Fibroblast of upper back skin (primary cell): ENCODE results near the gene IL20RB.
"Not testable (repeated sequence)": the region's sequence is repeated elsewhere in the genome, so short reads cannot be mapped to it uniquely, and the experiment has no call there.

Experiments used
- DNase-seq: peaks from one replicate; pipeline ENCODE4 v3.0.0-alpha.2; 2013

IL20RB gene

DNA sequence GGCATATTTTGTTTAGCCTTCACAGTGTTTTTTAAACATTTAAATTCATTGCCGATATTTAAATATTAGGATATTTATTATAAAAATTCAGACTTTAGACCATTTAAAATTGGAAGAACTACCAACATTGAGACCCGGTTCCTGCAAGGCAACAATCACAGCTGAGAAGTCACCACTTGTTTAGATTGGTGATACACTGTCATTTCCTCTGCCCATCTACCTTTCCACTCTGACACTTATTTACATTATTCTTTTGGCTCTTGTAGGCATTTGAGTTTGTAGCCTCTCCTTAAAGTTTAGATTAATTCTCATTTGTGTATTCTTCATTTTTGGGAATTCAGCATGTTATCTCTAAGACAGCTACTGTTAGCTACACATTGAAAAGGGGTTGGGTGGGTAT, 10.3 kb upstream of the IL20RB start:
- no peak for DNase-seq

DNA sequence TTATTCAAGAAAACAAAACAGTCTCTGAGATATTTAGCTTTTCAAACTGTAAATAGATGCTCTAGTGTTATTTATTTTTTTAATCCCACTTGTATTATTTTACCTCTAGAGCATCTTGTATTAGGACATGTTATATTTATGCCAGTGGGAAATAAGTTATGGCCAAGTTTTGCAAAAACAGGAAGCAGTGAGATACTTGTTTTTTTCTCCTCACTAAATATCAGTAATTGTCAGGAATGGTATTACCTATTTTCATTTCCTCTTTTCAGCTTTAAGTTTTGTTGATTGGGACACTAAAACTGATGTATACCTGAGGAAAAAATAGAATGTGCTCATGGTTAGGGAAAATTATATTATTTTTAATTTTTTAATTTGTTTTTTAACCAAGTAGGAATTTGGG, 8.6 kb upstream of the IL20RB start:
- DNase-seq, result no peak

DNA sequence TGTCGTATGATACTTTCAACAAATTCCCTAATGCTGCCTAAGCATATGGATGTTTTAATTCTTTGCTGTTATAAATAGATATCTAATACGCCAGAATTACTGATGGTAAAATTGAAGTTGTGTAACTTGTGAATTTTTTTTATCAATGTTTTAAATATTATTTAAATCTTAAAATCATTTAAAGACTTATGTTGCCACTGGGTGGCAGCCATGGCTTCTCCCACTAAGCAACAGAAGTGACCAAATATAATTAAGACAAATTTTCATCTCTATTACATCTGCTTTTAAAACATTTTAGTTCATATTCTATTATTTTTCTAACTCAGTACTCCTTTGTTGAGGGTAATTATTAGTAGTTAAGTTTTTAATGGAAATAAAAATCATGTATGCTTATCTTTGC, 8.1 kb upstream of the IL20RB start:
- DNase-seq, result no peak

DNA sequence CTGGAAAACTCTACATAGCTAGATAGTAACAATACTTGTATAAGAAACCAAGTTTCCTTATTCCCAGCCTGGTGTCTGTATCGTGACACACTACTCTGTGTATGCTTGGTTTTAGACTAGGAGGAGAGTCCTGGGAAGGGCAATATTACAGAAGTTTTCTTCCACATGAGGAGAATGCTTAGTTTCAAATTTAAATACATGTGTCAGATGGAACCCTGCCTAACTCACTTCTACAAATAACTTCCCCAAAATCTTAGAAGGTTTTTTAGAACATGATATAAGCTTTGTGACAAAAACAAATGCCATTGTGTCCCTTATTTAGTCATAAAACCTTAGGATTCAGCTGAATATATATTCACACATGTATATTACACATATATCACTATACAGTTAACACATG, 7.2 kb upstream of the IL20RB start:
- no peak for DNase-seq

DNA sequence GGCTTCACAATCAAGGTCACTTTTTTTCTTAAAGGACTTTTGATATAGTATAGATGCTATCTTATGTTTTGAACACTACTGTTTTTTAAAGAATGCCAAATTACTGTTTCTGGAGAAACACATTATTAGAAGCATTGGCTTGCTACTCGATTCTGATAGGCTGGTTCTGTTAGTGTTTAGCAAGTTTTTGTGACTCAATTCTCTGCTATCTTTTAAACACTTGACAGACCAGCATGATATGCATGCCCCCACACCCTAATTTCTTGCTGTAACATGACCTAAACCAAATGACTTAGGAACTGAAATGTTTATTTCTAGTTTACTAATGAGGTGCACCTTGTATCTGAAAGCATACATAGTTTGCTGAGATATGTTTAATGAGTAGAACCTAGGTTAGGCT, 5.5 kb upstream of the IL20RB start:
- DNase-seq, result no peak

DNA sequence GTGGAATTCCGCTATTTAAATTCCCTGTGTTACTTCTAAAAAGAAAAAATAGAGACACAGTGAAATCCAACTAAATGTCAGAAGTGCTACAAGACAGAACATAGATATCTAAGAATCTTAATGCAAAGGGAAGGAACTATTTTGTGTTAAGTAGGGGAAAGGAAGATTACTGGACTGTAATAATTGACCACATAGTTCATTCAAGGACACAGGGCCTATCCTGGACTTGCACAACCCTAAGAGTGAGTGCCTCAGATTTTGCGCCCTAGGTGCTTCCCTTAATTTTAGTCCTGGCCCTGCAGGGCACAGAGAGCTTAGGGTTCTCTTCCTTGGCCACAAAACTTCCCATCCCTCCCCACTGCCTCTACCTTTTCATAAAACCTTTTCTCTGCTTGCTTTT, 3.5 kb upstream of the IL20RB start:
- DNase-seq, result no peak

DNA sequence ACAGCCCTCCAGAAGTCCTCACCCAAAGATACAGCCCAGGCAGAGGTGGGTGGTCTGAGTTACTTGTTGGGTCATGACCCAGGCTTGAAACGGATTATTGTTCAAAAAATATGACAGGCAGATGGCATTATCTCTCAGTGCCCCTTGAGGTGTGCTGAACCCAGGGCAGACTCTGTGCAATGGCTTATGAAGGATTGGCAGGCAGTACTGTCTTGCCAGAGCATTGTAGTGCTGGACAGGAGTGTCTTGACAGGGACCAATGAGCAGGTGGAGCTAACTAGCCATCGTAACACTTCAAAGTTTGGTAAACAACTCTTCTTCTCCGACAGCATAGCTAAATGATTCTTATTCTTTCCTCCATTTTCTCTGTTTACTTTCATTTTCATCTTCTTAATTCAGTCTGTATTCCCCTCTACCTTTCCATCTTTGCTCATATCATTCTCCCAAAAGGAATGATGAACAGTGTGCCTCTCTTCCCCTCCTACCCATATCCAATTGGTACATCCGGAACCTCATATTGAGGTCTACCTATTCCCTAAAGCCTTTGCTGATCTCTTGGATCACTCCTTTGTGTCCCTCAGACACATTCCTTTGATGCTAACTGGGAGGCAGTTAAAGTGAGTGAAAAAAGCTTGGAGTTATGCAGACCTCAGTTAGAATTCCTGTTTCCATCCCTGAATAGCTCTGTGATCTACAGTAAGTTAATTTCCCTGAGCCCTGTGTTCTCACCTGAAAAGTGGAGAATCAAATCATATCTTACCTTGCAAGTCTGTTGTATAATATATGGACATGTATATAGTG, 2.6 kb upstream of the IL20RB start:
- DNase-seq, result peak; percentile 19

DNA sequence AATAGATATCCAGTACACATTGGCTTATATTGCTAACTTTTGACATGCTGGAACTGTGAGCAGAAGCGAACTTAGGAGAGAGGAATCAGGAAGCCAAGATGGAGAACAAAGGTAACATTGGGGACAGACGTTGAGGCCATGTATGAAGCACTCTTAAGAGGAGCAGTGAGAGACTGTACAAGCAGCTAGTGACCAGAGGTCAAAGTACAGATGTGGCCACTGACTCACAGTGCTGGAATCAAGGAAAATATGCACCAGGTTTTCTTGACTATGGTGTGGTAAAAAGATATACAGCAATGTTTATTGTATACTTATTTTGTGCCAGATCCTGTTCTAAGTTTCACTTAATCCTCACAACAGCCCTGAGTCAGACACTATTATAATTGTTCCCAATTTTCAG, 2.0 kb upstream of the IL20RB start:
- DNase-seq, result peak; percentile 83

DNA sequence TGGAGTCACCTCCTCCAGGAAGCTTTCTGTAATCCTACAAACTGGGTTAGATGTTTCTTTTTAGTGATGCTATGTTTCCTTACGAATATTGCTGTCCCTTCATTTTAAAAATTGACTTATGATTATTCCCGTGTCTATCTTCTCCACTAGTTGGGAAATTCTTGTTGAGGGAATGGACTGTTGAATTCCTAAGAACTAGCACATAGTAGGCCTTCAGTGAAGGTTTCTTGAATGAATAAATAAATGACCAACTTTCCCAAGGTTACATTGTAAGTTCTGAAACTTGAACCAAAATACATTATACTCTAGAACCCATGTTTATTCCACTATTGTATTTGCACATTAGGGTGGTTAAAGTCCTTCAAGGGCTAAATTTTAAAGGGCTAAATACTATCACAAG, 812 bp upstream of the IL20RB start:
- DNase-seq, result no peak

DNA sequence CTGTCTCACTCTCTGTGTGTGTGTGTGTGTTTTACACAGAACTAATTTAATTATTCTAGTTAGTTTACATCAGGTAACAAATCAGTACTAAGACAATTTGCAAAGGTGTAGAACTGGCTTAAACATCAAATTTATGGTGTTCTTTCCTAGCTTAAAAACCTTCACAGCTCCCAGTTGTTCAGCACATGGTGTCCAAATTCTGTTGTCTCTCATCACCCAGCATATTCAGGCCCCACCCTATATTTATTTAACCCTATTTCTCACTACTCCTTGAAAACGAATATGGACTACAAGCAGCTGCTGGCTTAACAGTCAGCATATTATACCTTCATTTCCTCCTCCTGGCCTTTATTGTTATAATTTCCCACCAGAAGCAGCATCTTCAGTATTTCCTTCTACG, 1.2 kb downstream of the IL20RB start:
- DNase-seq, result no peak

DNA sequence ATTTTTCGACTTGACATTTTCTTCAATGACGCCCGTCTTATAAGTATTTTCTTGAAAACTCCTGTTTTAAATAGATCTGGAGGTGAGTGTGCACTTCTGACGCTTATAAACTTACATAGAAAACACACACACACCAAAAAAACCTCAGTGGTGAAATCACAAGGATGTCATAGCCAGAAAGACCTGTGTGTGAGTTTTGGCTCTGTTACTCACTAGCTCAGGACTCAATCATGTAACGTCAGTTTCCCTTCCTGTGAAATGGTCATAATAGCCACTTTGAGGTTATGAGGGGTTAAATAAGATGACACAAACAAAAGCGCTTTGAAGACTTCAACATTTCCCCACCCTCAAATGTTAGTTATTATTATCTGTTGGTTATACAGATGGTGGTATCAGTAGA, 1.8 kb downstream of the IL20RB start:
- no peak for DNase-seq

DNA sequence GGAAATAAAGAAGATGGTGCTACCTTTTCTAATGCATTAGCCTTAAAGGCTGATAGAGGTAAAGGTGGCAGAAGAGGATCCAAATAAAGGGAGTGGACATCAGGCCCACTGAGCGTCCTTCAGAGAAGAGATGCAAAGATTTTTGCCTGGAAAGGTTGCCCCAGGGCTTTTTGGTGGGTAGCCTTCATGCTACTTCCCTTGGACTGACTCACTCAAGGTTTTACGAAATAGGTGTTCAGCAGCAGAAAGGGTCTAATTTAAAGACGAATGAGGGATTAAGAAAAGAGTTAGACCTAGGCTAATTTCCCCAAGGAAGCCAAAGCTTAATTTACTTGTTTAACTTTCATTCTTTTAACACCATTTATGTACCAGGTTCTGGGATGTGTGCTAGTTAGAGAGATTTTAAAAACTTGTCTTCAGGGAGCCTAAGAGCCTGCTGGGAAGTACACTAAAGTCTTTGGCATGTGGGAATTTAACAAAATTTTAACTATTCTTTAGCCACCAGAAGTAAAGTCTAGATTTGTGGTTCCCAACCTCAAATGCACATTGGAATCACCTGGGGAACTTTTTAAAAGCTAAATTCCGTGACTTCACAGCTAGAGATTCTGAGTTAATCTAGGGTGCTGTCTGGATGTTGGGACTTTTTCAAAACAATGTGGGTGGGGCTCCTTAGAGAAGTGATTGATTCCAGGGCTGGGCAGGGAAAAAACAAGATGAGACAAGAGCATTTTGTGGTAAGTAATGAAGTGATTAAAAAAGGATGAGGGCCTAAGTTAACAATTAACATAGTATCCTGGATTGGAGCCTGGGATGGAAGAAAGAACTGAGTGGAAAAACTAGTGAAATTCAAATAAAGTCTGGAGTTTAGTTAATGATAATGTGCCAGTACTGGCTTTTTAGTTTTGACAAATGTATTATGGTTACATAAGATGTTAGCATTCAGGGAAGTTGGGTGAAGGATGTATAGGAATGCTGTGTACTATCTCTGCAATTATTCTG, 3.4 kb downstream of the IL20RB start:
- DNase-seq, result peak; percentile 32

DNA sequence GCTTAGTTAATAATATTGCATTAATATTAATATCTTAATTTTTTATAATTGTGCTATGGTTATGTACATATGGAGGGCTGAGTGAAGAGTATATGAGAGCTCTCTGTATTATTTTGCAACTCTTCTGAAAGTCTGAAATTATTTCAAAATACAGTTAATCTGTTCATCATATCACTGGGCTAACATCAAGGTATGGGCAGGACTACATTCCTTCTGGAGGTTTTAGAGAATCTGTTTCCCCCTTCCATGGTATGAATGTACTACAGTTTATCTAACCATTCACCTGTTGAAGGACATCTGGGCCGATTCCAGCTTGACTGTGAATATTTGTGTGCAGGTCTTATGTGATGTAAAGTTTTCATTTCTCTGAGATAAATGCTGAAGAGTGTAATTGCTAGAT, 5.1 kb downstream of the IL20RB start:
- no peak for DNase-seq

DNA sequence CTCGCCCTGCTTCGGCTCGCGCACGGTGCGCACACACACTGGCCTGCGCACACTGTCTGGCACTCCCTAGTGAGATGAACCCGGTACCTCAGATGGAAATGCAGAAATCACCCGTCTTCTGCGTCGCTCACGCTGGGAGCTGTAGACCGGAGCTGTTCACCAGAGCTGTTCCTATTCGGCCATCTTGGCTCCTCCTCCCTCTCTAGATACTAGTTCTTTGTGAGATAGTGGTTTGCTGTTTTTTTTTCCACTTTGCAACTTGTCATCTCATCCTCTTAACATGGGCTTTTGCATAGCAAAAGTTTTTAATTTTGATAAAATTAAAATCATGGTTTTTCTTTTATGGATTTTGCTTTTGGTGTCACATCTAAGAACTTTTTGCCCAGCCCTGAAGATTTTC, 11.8 kb downstream of the IL20RB start:
- DNase-seq, result not testable (repeated sequence)

DNA sequence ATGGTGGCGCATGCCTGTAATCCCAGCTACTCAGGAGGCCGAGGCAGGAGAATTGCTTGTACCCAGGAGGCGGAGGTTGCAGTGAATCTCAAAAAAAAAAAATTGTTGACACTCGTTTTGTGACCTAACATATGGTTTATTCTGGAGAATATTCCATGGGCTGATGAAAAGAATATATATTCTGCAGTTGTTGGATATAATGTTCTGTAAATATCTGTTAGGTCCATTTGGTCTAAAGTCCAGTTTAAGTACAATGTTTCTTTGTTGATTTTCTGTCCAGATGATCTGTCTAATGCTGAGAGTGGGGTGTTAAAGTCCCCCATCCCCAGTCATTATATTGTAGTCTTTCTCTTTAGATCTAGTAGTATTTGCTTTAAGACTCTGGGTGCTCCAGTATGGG, 15.6 kb downstream of the IL20RB start:
- DNase-seq, result no peak

DNA sequence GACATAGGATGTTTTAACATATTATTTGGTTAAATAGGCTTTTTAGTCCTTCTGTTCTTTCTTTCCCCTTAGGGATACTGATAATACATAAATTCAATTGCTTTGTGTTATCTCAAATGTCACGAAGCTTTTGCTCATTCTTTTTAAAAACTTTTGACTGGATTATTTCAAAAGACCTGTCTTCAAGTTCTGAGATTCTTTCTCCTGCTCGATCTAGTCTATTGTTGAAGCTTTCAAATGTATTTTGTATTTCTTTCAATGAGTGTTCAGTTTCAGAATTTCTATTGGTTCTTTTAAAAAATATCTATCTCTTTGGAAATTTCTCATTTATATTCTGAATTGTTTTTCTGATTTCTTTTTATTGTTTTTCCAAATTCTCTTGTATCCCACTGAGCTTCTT, 16.9 kb downstream of the IL20RB start:
- DNase-seq, result no peak

DNA sequence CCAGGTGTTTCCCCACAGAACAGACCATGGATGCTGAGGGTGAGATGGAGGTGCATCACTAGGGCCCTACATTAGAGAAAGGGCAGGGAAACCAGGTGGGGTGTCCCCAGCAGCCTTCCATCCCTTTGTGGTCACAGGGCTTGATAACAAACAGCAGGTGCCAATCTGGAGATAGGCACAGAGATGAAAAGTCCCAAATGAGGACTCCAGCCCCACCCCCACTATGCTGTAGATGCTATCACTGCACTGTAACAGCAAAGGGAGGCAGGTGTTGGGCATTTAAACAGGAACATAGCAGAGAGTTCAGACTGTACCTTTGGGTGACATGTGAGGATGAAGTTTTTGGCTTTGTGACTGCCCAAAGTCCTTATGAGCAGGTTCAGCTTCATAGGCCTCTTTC, 21.4 kb downstream of the IL20RB start:
- no peak for DNase-seq

DNA sequence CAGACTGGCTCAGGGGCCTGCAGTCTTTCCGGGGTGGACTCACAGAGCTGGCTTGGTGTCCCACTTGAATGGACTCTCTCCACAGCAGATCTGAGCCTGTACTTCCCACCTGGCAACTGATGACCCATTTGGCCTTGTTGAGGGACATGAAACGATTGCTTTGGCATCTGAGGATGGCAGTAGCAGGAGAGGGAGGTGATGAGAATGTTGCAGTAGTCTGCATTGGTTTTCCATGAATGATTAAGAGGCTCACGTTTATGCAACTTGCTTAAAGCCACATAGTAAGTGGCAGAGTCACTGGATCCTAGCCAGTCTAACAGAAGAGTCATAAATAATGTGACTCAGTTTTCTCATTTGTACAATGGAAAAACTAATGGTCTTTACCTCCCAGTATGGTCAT, 21.9 kb downstream of the IL20RB start:
- DNase-seq, result peak; percentile 44

DNA sequence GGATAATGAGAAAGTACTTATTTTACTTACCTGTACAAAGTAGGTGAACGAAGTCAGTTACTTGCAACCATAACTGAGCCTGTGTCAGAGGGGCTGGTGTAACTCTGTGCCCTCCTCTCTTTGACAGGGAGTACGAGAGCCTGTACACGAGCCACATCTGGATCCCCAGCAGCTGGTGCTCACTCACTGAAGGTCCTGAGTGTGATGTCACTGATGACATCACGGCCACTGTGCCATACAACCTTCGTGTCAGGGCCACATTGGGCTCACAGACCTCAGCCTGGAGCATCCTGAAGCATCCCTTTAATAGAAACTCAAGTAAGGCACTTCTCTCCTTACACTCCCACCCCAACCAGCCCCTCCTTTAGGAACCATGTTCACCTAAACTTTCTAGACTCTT, 24.2 kb downstream of the IL20RB start:
- DNase-seq, result no peak

DNA sequence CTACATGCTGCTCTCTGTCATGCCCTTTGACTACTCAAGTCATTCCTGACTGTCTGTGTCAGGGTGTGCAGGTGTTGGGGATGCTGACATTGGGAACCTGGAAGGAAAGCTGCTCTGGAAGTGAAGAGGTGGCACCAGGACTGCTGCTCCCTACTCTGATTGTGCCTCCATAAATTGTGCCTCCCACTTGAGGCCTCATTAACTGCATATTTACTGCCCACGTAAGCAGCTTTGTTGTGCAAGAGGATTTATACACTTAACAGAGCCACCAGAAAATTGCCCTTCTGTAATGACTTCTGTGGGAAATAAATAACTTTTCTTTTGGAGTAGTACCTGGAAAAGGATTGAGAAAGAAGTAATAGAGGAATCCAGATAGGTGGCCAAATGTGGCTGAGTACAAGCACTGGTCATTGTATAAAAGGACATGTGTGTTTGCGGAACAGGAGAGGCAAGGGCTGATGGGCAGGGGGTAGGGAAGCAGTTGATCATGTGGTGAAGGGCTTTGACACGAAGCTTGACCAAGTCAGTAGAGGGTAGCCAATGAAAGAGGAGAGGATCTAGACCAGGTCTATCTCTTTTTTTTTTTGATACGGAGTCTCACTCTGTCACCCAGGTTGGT, 24.8 kb downstream of the IL20RB start:
- DNase-seq, result no peak

DNA sequence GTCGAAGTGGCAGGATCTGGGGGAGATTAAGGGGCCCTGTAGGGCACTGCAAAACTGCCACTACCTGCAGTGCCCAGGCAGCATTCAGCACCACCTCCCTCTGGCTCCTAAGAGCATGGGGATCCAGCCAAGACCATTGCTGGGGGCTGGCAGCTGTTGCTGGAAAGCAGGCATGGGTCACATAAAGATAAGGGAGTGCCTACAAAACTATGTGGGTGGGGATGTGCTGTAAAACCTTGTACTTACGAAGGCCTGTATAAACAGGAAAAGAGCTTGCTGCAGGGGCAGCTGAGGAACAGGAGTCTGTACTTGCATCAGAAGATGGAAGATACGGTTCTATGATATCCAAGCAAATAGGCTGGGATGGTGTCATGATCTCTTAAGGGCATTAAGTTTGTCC, 27.1 kb downstream of the IL20RB start:
- DNase-seq, result no peak

DNA sequence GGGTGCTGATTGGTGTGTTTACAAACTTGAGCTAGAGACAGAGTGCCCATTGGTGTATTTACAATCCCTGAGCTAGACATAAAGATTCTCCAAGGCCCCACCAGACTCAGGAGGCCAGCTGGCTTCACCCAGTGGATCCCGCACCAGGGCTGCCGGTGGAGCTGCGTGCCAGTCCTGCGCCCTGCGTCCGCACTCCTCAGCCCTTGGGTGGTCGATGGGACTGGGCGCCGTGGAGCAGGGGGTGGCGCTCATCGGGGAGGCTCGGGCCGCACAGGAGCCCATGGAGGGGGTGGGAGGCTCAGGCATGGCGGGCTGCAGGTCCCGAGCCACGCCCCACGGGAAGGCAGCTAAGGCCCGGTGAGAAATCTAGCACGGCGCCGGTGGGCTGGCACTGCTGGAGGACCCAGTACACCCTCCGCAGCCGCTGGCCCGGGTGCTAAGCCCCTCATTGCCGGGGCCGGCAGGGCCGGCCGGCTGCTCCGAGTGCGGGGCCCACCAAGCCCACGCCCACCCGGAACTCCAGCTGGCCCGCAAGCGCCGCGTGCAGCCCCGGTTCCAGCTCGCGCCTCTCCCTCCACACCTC, 29.7 kb downstream of the IL20RB start:
- DNase-seq, result not testable (repeated sequence)

DNA sequence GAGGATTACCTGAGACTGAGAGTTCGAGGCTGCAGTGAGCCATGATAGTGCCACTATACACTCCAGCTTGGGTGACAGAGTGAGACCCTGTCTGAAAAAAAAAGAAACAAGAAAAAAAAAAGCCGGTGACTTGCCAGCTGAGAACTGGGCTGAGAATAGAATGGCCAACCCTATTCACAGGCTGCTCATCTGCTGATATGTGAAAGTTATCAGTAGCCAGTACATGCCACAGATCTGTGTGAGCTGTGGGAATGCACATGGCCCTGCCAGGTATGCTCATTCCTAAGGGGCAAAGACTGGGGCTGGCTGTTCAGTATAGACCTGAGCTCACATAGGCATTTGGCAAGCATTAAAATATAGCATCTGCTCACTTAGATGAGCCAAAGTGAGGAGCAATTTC, 30.9 kb downstream of the IL20RB start:
- no peak for DNase-seq
